Activated CD4-positive, alpha-beta T cell treated with anti-CD3 and anti-CD28 coated beads, Interleukin-2, Interleukin-6, amounts not matched to agents 100 ng/mL and 50 ng/mL, durations not matched to agents 16 hours and 8 hours (primary cell): ENCODE data around the gene HSPB3.
"Not testable (repeated sequence)": the region's sequence is repeated elsewhere in the genome, so short reads cannot be mapped to it uniquely, and the experiment has no call there.

Experiments used
- DNase-seq: peaks from one replicate; pipeline ENCODE4 v3.0.0-alpha.2; 2020

HSPB3 gene

DNA sequence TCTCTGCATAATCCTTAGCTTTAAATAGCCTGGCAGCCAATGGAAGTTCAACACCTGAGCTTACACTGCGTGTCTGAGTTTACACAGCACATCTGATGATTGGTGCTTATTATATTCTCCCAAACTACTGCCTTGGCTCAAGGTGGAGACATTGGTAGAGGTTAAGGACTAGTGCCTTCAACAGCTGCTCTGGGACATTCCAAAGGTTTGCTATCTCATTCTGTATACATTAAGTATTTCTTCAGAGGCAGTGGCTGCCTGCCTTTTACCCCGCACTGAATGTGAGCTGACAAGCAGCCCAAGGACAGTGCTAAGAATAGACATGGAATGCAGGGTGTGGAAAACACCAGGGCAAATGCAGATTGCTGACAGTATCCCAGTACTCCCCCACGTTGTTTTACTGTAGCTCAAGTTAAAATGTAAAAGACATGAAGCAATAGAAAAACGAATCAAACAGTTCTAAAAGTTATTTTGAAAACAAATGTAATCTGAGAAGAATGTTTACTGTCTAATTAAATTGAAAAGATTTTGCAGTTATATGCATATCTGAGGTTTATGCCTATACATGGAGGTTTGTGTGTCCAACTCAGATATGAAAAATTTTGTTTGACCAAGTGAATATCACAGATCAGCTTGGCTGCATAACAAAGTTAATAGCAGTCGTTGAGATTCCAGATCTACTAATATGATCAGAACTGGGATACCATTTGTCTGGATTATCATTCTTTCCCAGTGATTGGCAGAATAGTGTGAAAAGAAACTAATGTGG is 1.8 kb downstream of the HSPB3 start:
- DNase-seq = no peak

DNA sequence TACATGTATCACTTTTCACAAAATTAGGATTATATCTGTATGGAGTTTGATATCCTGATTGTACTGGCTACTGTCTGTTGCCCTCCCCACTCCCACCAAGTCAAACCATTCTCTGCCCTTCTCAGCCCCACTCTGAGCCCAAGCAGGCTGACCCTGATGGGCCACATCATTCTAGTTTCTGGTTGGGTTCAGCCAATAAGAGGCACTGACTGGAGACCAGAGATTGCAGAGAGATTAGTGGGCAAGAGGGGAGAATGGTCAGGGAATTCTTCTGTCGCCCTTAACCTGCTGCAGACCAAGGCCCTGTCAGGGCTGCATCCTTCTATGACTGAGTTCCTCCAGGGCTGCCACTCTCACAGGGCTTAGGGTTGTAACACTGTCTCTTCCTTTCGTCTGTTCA is 2.7 kb downstream of the HSPB3 start:
- DNase-seq = no peak

DNA sequence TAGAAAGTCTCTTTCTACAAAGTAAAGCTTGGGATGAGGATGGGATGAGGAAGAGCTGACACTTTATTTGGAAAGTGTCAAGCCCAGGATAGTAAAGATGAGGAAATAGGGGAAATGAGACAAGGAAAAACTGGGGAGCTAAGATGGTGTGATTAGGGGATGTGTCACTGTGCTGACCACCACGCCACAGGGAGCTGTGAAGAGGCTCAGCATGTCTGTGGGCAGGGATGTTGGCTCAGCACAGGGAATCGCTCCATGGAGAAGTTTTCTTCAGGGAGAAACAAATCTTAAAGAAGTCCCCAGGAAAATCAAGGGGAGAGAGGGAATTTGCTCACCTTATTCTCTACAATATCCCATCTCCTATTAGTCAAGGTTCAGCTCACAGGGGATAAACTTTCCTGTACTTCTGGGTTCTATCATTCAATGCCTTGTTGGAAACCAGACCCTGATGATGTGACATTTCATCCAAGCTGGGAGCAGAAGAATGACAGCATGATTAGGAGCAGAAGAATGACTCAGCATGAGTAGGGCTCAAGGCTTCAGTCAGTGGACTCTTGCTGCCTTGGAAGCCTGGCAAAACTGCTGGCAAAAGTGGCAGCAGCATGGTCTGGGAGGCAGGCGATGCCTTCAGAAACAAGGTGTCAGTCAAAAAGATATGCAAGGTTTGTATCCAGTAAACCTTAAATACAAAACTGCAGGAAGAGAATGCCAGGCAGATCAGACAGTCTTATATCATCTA is 4.9 kb downstream of the HSPB3 start:
- no peak for DNase-seq

GRCh38 chr5:54462281-54462680 is 6.8 kb downstream of the HSPB3 start:
- no peak for DNase-seq

GRCh38 chr5:54463713-54464112 is 8.2 kb downstream of the HSPB3 start:
- no peak for DNase-seq

GRCh38 chr5:54469622-54470021 is 14.1 kb downstream of the HSPB3 start:
- DNase-seq = no peak

DNA sequence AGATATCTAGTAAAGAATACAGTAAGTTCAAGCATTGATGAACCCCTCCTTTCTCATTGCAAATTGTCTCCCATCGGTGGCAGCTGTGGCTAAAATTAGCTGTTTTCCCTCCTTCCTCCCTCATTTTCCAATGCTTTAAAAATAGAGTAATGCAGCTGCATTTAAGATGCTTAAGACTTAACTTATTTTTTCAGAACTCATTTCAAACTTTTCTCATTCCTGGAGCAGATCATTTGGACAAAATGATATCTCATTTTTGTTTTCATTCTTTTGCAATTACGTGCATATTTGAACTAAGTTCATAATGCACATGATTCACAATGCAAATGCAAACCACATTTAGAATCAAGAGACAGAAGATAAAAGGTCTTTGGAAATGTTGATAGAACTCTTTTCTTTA is 14.6 kb downstream of the HSPB3 start:
- DNase-seq = no peak

DNA sequence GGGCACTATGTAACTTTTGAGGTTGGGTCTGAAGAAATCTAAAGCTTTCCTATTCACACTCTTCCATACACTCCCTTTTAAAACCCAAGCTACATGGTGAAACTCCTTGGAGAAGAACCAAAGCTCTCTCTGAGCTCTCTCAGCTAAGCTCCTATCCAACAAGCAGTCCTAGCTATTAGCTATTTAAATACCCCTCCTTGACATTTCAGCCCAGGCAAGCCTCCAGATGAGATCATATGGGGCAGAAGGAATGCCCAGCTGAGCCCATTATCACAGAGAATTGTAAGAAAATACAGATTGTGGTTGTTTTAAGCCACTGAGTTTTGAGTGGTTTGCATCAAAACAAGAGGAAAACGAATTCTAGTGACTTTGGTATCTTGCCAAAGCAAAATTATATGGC is 15.2 kb downstream of the HSPB3 start:
- DNase-seq = no peak

DNA sequence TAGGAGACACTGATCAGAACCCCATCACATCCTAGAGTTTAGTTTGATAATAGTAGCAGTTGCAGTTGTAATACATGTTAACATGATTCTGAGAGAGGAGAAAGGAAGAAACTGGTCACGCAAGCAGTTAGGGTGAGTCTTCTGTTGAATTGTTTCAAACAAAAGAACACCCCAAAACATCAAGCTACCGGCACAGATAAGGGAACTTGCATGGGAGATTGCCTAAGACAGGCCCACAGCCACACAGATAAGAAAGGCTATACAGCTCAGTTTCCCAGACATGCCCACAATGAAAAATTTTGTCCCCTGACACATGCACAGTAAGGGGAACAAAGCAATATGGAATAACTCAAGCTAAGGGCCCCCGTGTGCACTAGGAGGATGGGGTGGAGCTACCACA is 15.9 kb downstream of the HSPB3 start:
- DNase-seq = no peak

DNA sequence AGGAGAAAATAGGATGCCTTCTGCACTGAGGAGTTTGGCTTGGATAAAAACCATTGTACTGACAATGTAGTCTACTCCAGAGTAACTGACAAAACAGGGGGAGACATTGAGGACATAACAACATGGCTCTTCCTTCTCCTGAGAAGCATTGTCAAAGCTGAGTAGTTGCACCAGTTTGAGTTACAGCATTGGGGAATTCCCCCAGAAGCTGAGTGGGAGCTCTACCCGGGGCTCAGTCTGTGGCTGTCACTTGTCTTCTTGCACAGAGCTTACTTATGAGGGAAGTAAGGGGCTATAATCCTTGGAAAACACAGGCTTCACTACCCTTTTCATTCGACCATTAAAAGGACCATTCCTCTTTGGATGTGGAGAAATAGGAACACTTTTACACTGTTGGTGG is 21.2 kb downstream of the HSPB3 start:
- DNase-seq = no peak

DNA sequence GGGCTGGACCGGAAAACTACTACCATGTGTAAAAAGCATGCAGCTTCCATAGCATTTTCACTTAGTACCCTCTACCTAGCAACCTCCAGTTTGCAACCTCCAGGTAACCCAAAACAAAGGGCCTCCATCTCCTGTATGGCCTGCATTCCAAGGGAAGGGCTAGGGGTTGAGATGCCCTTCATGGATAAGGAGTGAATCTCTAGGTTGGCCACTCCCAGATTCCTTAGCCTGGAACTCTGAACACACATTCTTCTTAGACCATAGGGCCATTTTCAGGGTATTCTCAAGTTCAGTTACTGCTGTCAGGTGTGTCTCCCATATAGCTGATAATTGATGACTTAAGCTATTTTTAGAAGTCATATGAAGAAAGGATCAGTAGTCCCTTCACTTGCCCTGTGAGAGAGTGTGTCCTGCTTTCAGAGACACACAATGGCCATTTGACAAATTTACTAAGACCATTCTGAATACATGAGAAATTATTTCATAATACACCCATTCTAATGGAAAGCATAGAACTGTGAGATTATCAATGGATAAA is 22.5 kb downstream of the HSPB3 start:
- DNase-seq = no peak

GRCh38 chr5:54480296-54480695 is 24.8 kb downstream of the HSPB3 start:
- no peak for DNase-seq

DNA sequence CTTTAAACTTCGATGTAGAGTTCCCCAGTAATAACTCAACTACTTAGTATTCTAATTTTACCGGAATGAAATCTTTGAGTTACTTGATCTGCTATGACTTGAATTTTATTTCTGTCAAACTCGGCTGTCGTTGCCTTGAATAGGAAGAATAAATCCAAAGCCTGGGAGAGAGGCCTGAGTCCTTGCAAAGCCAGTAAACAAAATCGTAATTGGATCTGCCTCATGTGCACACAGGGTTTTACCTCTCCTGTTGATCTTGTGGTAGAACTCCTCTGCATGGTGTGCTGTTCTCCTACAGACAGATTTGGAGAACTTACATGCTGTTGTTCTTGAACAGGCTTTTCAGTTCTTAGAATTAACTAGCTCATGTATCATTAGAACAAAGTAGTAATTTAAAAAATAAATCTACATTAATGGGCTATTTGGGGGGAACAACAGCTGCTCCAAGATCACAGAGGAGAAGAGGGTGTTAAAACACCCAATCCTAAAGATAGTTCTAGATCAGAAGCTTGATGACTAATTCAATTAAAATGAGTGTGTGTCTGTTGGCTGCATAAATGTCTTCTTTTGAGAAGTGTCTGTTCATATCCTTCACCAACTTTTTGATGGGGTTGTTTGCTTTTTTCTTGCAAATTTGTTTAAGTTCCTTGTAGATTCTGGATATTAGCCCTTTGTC is 28.9 kb downstream of the HSPB3 start:
- DNase-seq = no peak

- DNase-seq = not testable (repeated sequence)
Measured at GRCh38 chr5:54485659-54486058, 30.2 kb downstream of the HSPB3 start.

GRCh38 chr5:54489648-54489979 is 34.1 kb downstream of the HSPB3 start:
- not testable (repeated sequence) for DNase-seq

DNA sequence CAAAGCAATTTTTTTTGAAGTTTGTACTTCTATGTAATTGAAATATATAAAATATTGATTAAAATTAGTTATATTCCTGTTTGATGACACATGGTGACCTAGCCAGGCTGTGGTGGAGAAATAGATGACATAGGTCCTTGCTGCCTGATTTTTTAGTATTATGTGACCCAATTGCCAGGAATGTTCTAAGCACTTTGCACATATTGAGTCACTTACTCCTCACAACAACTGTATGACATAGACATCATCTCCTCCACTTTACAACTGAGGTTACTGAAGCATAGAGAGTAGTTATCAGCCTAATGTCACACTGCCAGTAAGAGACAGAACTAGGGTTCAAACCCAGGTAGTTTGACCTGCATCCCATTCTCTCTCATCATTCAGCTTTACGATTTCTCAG is 35.8 kb downstream of the HSPB3 start:
- DNase-seq = no peak

DNA sequence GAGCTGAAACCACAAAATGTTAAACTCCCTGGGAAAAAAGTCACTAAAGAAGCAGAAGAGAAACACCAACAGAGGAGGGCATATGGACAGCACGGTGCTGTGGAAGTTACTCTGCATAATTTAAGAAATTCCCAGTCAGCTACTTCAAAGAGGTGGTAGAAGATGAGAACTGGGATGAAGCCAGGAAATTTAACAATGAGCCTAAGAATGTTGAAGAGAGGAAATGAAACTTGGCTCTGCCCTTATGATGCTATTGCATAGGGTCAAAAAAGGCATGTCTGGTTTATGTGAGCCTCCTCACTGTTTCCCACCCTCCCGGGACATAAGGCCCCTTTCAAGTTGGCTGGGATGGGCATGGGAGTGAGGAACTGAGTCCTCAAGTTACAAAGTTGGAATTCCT is 36.7 kb downstream of the HSPB3 start:
- DNase-seq = no peak

- DNase-seq = no peak
Measured at GRCh38 chr5:54495027-54495426, 39.5 kb downstream of the HSPB3 start.
